Measurements from ENCODE around the gene DNAJB5.

DNAJB5 gene

GRCh38 chr9:34963552-34963951 is 26.0 kb upstream of the DNAJB5 start:
- no peaks in the 10 kb centered on the region for H3K36me3 ChIP-seq (replicated peaks)
- DNase-seq: no peak
- H3K27me3 ChIP-seq (replicated peaks): peaks cover 62% of the 10 kb centered on the region
- no peak for TF ChIP-seq CTCF (IDR thresholded peaks at IDR 0.05; ENCODE audit: low read depth, low read length, missing control alignments)
- in situ Hi-C loops (cut with HindIII; ENCODE audit: low pct_ligation_motif_present, low sequenced_read_pairs): no loop called here
- H3K27ac ChIP-seq: no peak overlapping the region
- H3K4me3 ChIP-seq (ENCODE audit: low read depth, low read length): no peak overlapping the region

DNA sequence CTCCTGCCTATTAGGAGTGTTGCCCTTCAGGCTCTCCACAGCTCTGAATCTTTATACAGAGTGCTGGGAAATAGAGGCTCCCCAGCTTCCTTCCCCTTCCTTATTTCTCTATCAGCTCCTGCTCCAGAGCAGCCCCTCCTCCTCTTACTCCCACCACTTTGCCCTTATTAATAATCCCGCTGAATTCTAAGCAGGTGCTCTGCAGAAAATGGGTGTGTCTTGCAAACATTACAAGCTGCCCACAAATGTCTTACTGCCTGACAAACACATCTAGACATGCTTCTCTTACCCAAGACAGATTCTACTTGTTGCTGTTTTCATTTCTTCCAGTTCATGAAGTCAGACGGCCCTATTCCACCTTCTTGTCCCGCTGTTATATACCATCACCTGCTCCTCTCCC is 25.1 kb upstream of the DNAJB5 start:
- DNase-seq: no peak
- in situ Hi-C loops (cut with HindIII; ENCODE audit: low pct_ligation_motif_present, low sequenced_read_pairs): no loop called here
- no peak overlapping the region for H3K4me3 ChIP-seq (ENCODE audit: low read depth, low read length)
- TF ChIP-seq CTCF (IDR thresholded peaks at IDR 0.05; ENCODE audit: low read depth, low read length, missing control alignments): no peak
- no peaks in the 10 kb centered on the region for H3K36me3 ChIP-seq (replicated peaks)
- no peak overlapping the region for H3K27ac ChIP-seq
- H3K27me3 ChIP-seq (replicated peaks): peaks cover 57% of the 10 kb centered on the region

- Histone ChIP-seq H3K36me3 (replicated peaks) (no peaks in the 10 kb centered on the region), H3K27me3 (replicated peaks) (peaks cover 8% of the 10 kb centered on the region), H3K4me3 (ENCODE audit: low read depth, low read length) (no peak overlapping the region), H3K27ac (no peak overlapping the region)
- DNase-seq: no peak
- no peak for TF ChIP-seq CTCF (IDR thresholded peaks at IDR 0.05; ENCODE audit: low read depth, low read length, missing control alignments)
- in situ Hi-C loops (cut with HindIII; ENCODE audit: low pct_ligation_motif_present, low sequenced_read_pairs): no loop called here
Measured at GRCh38 chr9:34971146-34971811, 18.3 kb upstream of the DNAJB5 start.

DNA sequence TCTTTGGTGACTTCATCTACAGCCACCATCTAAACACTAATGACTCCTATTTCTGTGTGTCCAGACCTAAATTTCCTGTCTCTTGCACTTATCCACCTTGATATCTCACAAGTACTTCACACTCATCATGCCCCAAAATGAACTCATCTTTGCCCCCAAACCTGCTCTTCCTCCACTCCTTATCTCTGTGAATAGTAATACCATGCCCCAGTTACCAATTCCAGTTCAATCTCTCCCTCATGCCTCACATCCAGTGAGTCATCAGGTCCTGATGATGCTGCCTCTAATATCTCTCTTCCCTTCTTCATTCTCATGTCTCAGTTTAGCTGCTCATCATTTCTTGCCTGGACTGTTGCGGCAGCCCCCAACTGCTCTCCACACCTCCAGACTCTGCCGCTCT is 14.9 kb upstream of the DNAJB5 start:
- H3K27ac ChIP-seq: no peak overlapping the region
- TF ChIP-seq CTCF (IDR thresholded peaks at IDR 0.05; ENCODE audit: low read depth, low read length, missing control alignments): no peak
- in situ Hi-C loops (cut with HindIII; ENCODE audit: low pct_ligation_motif_present, low sequenced_read_pairs): no loop called here
- H3K36me3 ChIP-seq (replicated peaks): no peaks in the 10 kb centered on the region
- no peak overlapping the region for H3K4me3 ChIP-seq (ENCODE audit: low read depth, low read length)
- peaks cover 3% of the 10 kb centered on the region for H3K27me3 ChIP-seq (replicated peaks)
- no peak for DNase-seq

- Histone ChIP-seq H3K27me3 (replicated peaks) (peaks cover 3% of the 10 kb centered on the region), H3K27ac (no peak overlapping the region), H3K4me3 (ENCODE audit: low read depth, low read length) (no peak overlapping the region), H3K36me3 (replicated peaks) (no peaks in the 10 kb centered on the region)
- in situ Hi-C loops (cut with HindIII; ENCODE audit: low pct_ligation_motif_present, low sequenced_read_pairs): no loop called here
- TF ChIP-seq CTCF (IDR thresholded peaks at IDR 0.05; ENCODE audit: low read depth, low read length, missing control alignments): no peak
- DNase-seq: no peak
Measured at GRCh38 chr9:34976441-34976840, 13.1 kb upstream of the DNAJB5 start.

- Histone ChIP-seq H3K36me3 (replicated peaks) (no peaks in the 10 kb centered on the region), H3K4me3 (ENCODE audit: low read depth, low read length) (no peak overlapping the region), H3K27ac (no peak overlapping the region), H3K27me3 (replicated peaks) (peaks cover 3% of the 10 kb centered on the region)
- in situ Hi-C loops (cut with HindIII; ENCODE audit: low pct_ligation_motif_present, low sequenced_read_pairs): no loop called here
- DNase-seq: no peak
- no peak for TF ChIP-seq CTCF (IDR thresholded peaks at IDR 0.05; ENCODE audit: low read depth, low read length, missing control alignments)
Measured at GRCh38 chr9:34976992-34977391, 12.6 kb upstream of the DNAJB5 start.

All from brain microvascular endothelial cell (primary cell).